Measurements from ENCODE around the gene TMC1. TPM values are rescaled to one million over a fixed set of nuclear protein-coding genes. Genes with fewer than 3 reads are reported as not detected.

TMC1 gene
- total and polyA plus RNA-seq, 2 of the 13 experiments (the other 11 are each of a cell fraction or from before 2014, with no cell fraction given) = 0.02 to 0.03 TPM

GRCh38 chr9:72873456-72873855 is 352.0 kb downstream of the TMC1 start:
- ChIA-PET POLR2A (no interaction called here), CTCF (ENCODE audit: low intra/inter-chr PET ratio, low total read pairs) (no interaction called here)
- no peak for DNase-seq (ENCODE audit: low spot score)
- ATAC-seq = no peak
- Histone ChIP-seq H2AFZ (ENCODE audit: low read length) (no peak overlapping the region), H3K4me3 (replicated peaks in 1 of 3; ENCODE audit: insufficient read depth in 1 of 3, low read depth in 2 of 3, low read length in 3 of 3) (no peak overlapping the region), H3K27ac (ENCODE audit: extremely low read length, insufficient read depth, low read length) (no peak overlapping the region), H3K4me2 (ENCODE audit: low read depth, low read length) (no peak overlapping the region), H3K4me1 (ENCODE audit: insufficient read depth, low read length) (peaks cover 29% of the 10 kb centered on the region), H3K9ac (ENCODE audit: insufficient read depth, low read depth, low read length) (no peak overlapping the region), H3K79me2 (ENCODE audit: insufficient read depth, low read length) (no peaks in the 10 kb centered on the region), H3K36me3 (replicated peaks in 1 of 2; ENCODE audit: control insufficient read depth in 1 of 2, insufficient read depth in 2 of 2, low read length in 2 of 2) (no peaks in the 10 kb centered on the region), H3K27me3 (ENCODE audit: control insufficient read depth in 1 of 2, insufficient read depth in 2 of 2, low read length in 2 of 2) (no peaks in the 10 kb centered on the region), H3K9me3 (ENCODE audit: low read length) (no peaks in the 10 kb centered on the region), H4K20me1 (ENCODE audit: insufficient read depth, low read length) (no peaks in the 10 kb centered on the region)
- intact Hi-C loops (cut with micrococcal nuclease; ENCODE audit: unreplicated experiment) = loop anchor here (1.0 kb wide), 1 partner anchor 150 kb away; no protein-coding TSS in a partner anchor
- WGBS (ENCODE audit: low lambda C conversion rate) = 17% methylated on average over 1 of the region's 1 CpG
- TF ChIP-seq BCL6 (CRISPR knock-in tag; IDR thresholded peaks at IDR 0.05) = peak; percentile 39; the same call in 1 of the 2 replicates
- TF ChIP-seq POLR2AphosphoS5 (IDR thresholded peaks at IDR 0.05; ENCODE audit: low read depth, low read length) = no peak
- in situ Hi-C loops (cut with HindIII; ENCODE audit: extremely low pct_ligation_motif_present, low pct_unique_long_range_greater_than_20kb) = no loop called here
- no peak for FAIRE-seq
- no TSS peak for BruUV-seq (replicated peaks)

- no peaks in the 10 kb centered on the region for H4K20me1 ChIP-seq (ENCODE audit: insufficient read depth, low read length)
- H3K9ac ChIP-seq (ENCODE audit: insufficient read depth, low read depth, low read length) = no peak overlapping the region
- H3K4me2 ChIP-seq (ENCODE audit: low read depth, low read length) = no peak overlapping the region
- ATAC-seq (no peak), DNase-seq (ENCODE audit: low spot score) (no peak), FAIRE-seq (no peak)
- H3K4me3 ChIP-seq (replicated peaks in 1 of 3; ENCODE audit: insufficient read depth in 1 of 3, low read depth in 2 of 3, low read length in 3 of 3) = no peak overlapping the region
- peaks cover 29% of the 10 kb centered on the region for H3K4me1 ChIP-seq (ENCODE audit: insufficient read depth, low read length)
- in situ Hi-C loops (cut with HindIII; ENCODE audit: extremely low pct_ligation_motif_present, low pct_unique_long_range_greater_than_20kb) (no loop called here), intact Hi-C loops (cut with micrococcal nuclease; ENCODE audit: unreplicated experiment) (no loop called here)
- POLR2A ChIA-PET = no interaction called here
- WGBS (ENCODE audit: low lambda C conversion rate) = 92% methylated on average over 2 of the region's 2 CpGs
- H3K27ac ChIP-seq (ENCODE audit: extremely low read length, insufficient read depth, low read length) = no peak overlapping the region
- TF ChIP-seq SIN3A (IDR thresholded peaks at IDR 0.05; ENCODE audit: borderline replicate concordance, low read depth, low read length) (no peak), KLF16 (CRISPR knock-in tag; IDR thresholded peaks at IDR 0.05) (no peak), HIVEP1 (CRISPR knock-in tag; IDR thresholded peaks at IDR 0.05) (no peak), ZNF318 (CRISPR knock-in tag; IDR thresholded peaks at IDR 0.05) (no peak), ZNF790 (CRISPR knock-in tag; IDR thresholded peaks at IDR 0.05; ENCODE audit: borderline replicate concordance) (no peak), ZKSCAN1 (IDR thresholded peaks at IDR 0.05; ENCODE audit: low read length) (no peak)
- no peak overlapping the region for H2AFZ ChIP-seq (ENCODE audit: low read length)
- H3K36me3 ChIP-seq (replicated peaks in 1 of 2; ENCODE audit: control insufficient read depth in 1 of 2, insufficient read depth in 2 of 2, low read length in 2 of 2) = no peaks in the 10 kb centered on the region
- CTCF ChIA-PET (ENCODE audit: low intra/inter-chr PET ratio, low total read pairs) = no interaction called here
- no peaks in the 10 kb centered on the region for H3K9me3 ChIP-seq (ENCODE audit: low read length)
- H3K27me3 ChIP-seq (ENCODE audit: control insufficient read depth in 1 of 2, insufficient read depth in 2 of 2, low read length in 2 of 2) = no peaks in the 10 kb centered on the region
- no peaks in the 10 kb centered on the region for H3K79me2 ChIP-seq (ENCODE audit: insufficient read depth, low read length)
- no TSS peak for BruUV-seq (replicated peaks)
Observed at GRCh38 chr9:72874344-72874743, 352.9 kb downstream of the TMC1 start.

Data from HepG2 (cell line).